Spleen (tissue), 7 donors: ENCODE data around the gene CALHM5.

Experiments
- POLR2AphosphoS5 ChIP-seq, 3 donors: sonication (generic); formaldehyde crosslinking; IDR thresholded peaks; one replicate each; pipeline ENCODE4 v1.5.1; 2017; ENCODE audit warnings: antibody characterized with exemption in 3 of 3
- TF ChIP-seq, protein P1 (sequence below), 11 experiments: fragments of 200-600 bp in 7 of 11; fragments of 450-650 bp in 4 of 11; sonication (generic) in 4 of 11; IDR thresholded peaks in 8 of 11; conservative IDR thresholded peaks in 3 of 11; 1 replicate in 7 of 11; 2 replicates in 4 of 11; pipeline versions ENCODE4 v1.4.0 to v1.8.0; 2016 to 2021; ENCODE audit warnings: antibody characterized with exemption in 11 of 11, inconsistent platforms in 4 of 11, mild to moderate bottlenecking in 1 of 11
- donor health status: DM: no; HTN: no; CAD: no; lungs with moderate emphysema.
- donor health status: DM: no; HTN: no; CAD: no.
- donor health status: DM: no; HTN: no; CAD: no.

DNA sequence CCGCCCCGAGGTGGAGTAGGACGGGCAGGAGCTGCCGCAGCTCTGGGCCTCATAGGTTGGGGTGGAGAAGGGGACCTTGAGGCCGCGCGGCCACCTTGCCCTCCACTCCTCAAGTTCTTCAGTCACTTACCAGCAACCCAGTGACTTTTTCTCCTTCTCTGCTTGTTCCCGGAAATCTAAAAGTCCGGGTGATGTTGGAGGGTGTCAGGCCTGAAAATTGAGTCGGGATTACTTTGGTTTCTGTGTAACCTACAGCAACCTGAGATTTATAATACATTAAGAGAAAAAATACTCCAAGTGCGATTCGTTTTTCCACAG is 60.2 kb downstream of the CALHM5 start:
- TF ChIP-seq, protein P1, sequence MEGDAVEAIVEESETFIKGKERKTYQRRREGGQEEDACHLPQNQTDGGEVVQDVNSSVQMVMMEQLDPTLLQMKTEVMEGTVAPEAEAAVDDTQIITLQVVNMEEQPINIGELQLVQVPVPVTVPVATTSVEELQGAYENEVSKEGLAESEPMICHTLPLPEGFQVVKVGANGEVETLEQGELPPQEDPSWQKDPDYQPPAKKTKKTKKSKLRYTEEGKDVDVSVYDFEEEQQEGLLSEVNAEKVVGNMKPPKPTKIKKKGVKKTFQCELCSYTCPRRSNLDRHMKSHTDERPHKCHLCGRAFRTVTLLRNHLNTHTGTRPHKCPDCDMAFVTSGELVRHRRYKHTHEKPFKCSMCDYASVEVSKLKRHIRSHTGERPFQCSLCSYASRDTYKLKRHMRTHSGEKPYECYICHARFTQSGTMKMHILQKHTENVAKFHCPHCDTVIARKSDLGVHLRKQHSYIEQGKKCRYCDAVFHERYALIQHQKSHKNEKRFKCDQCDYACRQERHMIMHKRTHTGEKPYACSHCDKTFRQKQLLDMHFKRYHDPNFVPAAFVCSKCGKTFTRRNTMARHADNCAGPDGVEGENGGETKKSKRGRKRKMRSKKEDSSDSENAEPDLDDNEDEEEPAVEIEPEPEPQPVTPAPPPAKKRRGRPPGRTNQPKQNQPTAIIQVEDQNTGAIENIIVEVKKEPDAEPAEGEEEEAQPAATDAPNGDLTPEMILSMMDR (IDR thresholded peaks at IDR 0.05 in 8 of 11, conservative IDR thresholded peaks at IDR 0.05 in 3 of 11) = no peak
- no peak for TF ChIP-seq POLR2AphosphoS5 (IDR thresholded peaks at IDR 0.05)
